Esophagus muscularis mucosa (tissue), 4 donors: ENCODE measurements around the gene ELAVL3. TPM values are rescaled to one million over a fixed set of nuclear protein-coding genes. Genes with fewer than 3 reads are reported as not detected.

ENCODE experiments used
- DNase-seq: peaks from one replicate; pipeline ENCODE4 v3.0.0-alpha.2; 2017; ENCODE audit errors: extremely low spot score
- H3K27ac ChIP-seq, 4 donors: fragments of 200-600 bp; sonication (generic); replicated peaks in 1 of 4; 1 replicate in 3 of 4; 2 replicates in 1 of 4; pipeline ENCODE4 v1.5.1; 2016 to 2019; ENCODE audit warnings: mild to moderate bottlenecking in 1 of 4
- H3K27me3 ChIP-seq, 4 donors: fragments of 200-600 bp; sonication (generic); one replicate each; pipeline versions ENCODE4 v1.5.1 to v1.6.0; 2016 to 2019
- H3K36me3 ChIP-seq, 4 donors: fragments of 200-600 bp; sonication (generic); one replicate each; pipeline ENCODE4 v1.5.1; 2016 to 2019
- H3K4me1 ChIP-seq, 4 donors: fragments of 200-600 bp; sonication (generic); one replicate each; pipeline ENCODE4 v1.5.1; 2016 to 2019
- H3K4me3 ChIP-seq, 4 donors: fragments of 200-600 bp; sonication (generic); 1 replicate in 2 of 4; 2 replicates in 2 of 4; pipeline ENCODE4 v1.5.1; 2016 to 2019; ENCODE audit warnings: mild to moderate bottlenecking in 4 of 4, moderate library complexity in 1 of 4
- H3K9me3 ChIP-seq, 4 donors: fragments of 200-600 bp; sonication (generic); 1 replicate in 3 of 4; 2 replicates in 1 of 4; pipeline ENCODE4 v1.5.1; 2016 to 2019
- CTCF ChIP-seq, 3 experiments: fragments of 200-600 bp in 2 of 3; fragments of 450-650 bp in 1 of 3; sonication (generic) in 2 of 3; IDR thresholded peaks; one replicate each; pipeline ENCODE4 v1.5.1; 2017 to 2019; ENCODE audit warnings: antibody characterized with exemption in 3 of 3, mild to moderate bottlenecking in 2 of 3, moderate library complexity in 1 of 3
- EP300 ChIP-seq: sonication (generic); formaldehyde crosslinking; IDR thresholded peaks from one replicate; pipeline ENCODE4 v1.6.1; 2017; ENCODE audit warnings: antibody characterized with exemption
- POLR2A ChIP-seq: fragments of 450-650 bp; IDR thresholded peaks from one replicate; pipeline ENCODE4 v1.6.1; 2017; ENCODE audit warnings: antibody characterized with exemption, moderate library complexity, mild to moderate bottlenecking, low read depth
- POLR2AphosphoS5 ChIP-seq, 2 donors: sonication (generic); formaldehyde crosslinking; IDR thresholded peaks; one replicate each; pipeline ENCODE4 v1.6.1; 2017; ENCODE audit warnings: antibody characterized with exemption in 2 of 2
- WGBS: methylation state at CpG from one replicate; pipeline ENCODE4 v1.1.5; 2018; 5-methylcytosine and 5-hydroxymethylcytosine counted together
- intact Hi-C: fragments of 100-400 bp; cut with DNase I; formaldehyde crosslinking; loops from one replicate; pipeline ENCODE4 v1.15.1; 2023
- total RNA-seq, 4 donors: library from RNA; depleted of rRNA; stranded (reverse); fragments of >200 nt; gene quantifications; one replicate each; pipeline versions ENCODE4 v1.1.0 to v1.2.1, GENCODE V29; 2016

ELAVL3 gene
- total RNA-seq, 4 donors from 2014 or later: under 0.01 to 0.69 (median 0.31) TPM

DNA sequence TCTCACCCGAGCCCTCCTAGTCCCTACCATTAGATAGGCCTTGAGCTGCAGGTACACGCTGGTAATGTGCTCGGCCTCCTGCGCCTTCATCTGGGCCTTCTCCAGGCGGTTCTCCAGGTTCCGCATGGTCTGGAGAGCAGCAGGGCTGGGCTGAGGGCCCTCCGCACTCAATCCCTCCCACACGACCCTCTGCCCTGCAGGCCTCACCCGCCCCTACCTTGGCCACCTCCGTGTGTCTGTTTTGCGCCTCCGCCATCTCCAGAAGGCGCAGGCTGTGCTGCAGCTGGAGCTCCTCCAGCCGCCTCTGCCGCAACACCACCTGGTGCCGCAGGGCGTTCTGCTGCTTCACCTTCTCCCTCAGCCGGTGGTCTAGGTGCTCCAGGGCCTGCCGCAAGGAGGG is 54.2 kb downstream of the ELAVL3 start:
- no peak for DNase-seq
- intact Hi-C loops: no loop called here
- H3K9me3 ChIP-seq: no peaks in the 10 kb centered on the region
- H3K36me3 ChIP-seq: no peaks in the 10 kb centered on the region
- TF ChIP-seq POLR2AphosphoS5 (IDR thresholded peaks at IDR 0.05) (no peak), EP300 (no peak), CTCF (IDR thresholded peaks at IDR 0.05) (no peak), POLR2A (no peak)
- H3K27me3 ChIP-seq: peaks cover 0 to 26% (median 20%) of the 10 kb centered on the region in 4 donors
- 95% methylated on average over 19 of the region's 19 CpGs for WGBS
- H3K27ac ChIP-seq: no peak overlapping the region
- peaks cover 8 to 22% (median 15%) of the 10 kb centered on the region in 4 donors for H3K4me1 ChIP-seq
- no peak overlapping the region for H3K4me3 ChIP-seq

GRCh38 chr19:11425719-11426457 is 55.0 kb downstream of the ELAVL3 start:
- TF ChIP-seq CTCF (IDR thresholded peaks at IDR 0.05) (no peak), POLR2A (no peak), EP300 (no peak), POLR2AphosphoS5 (IDR thresholded peaks at IDR 0.05) (no peak)
- Histone ChIP-seq H3K4me1 (peaks cover 14 to 30% (median 23%) of the 10 kb centered on the region in 4 donors), H3K4me3 (no peak overlapping the region), H3K9me3 (no peaks in the 10 kb centered on the region), H3K27me3 (peaks cover 0 to 34% (median 27%) of the 10 kb centered on the region in 4 donors), H3K36me3 (no peaks in the 10 kb centered on the region), H3K27ac (no peak overlapping the region)
- 87% methylated on average over 27 of the region's 28 CpGs for WGBS
- intact Hi-C loops: no loop called here
- DNase-seq: no peak

DNA sequence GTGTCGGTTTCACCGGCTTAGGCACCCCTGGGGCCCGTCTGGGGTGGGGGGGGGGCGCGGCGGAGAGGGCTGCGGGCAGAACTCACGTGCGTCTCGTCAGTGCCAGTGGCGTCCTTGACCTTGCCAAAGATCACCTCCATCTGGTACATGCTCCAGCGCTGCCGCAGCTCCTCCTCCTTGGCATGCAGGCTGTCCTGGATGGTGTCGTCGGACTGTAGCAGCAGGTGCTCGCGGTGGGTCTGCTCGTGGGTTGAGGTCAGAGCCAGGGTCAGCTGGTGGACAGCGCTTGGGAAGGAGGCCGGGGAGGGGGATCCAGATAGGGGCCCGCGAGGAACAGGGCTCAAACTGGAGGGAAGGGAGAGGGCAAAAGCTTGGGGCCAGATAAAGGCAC is 57.1 kb downstream of the ELAVL3 start:
- DNase-seq: no peak
- no peak overlapping the region for H3K4me3 ChIP-seq
- intact Hi-C loops: no loop called here
- H3K27ac ChIP-seq: no peak overlapping the region
- TF ChIP-seq EP300: no peak
- TF ChIP-seq CTCF (IDR thresholded peaks at IDR 0.05): no peak
- TF ChIP-seq POLR2A: no peak
- TF ChIP-seq POLR2AphosphoS5 (IDR thresholded peaks at IDR 0.05): no peak
- H3K27me3 ChIP-seq: peaks cover 0 to 55% (median 45%) of the 10 kb centered on the region in 4 donors
- H3K4me1 ChIP-seq: peaks cover 32 to 50% (median 43%) of the 10 kb centered on the region in 4 donors
- no peaks in the 10 kb centered on the region for H3K9me3 ChIP-seq
- no peaks in the 10 kb centered on the region for H3K36me3 ChIP-seq
- 17% methylated on average over 16 of the region's 22 CpGs for WGBS

- no peak overlapping the region for H3K4me3 ChIP-seq
- 43% methylated on average over 19 of the region's 27 CpGs for WGBS
- DNase-seq: no peak
- peaks cover 37 to 55% (median 48%) of the 10 kb centered on the region in 4 donors for H3K4me1 ChIP-seq
- intact Hi-C loops: no loop called here
- no peaks in the 10 kb centered on the region for H3K9me3 ChIP-seq
- no peak overlapping the region for H3K27ac ChIP-seq
- no peaks in the 10 kb centered on the region for H3K36me3 ChIP-seq
- H3K27me3 ChIP-seq: peaks cover 0 to 60% (median 50%) of the 10 kb centered on the region in 4 donors
- no peak for TF ChIP-seq POLR2AphosphoS5 (IDR thresholded peaks at IDR 0.05)
- TF ChIP-seq POLR2A: no peak
- TF ChIP-seq CTCF (IDR thresholded peaks at IDR 0.05): no peak
- TF ChIP-seq EP300: no peak
These were observed 57.6 kb downstream of the ELAVL3 start for GRCh38 chr19:11423164-11423790.
